Measurements from ENCODE around the gene CHRND. TPM values are rescaled to one million over a fixed set of nuclear protein-coding genes. Genes with fewer than 3 reads are reported as not detected.

The CHRND gene
- total RNA-seq, 1 donor = not detected

- H3K4me3 ChIP-seq (ENCODE audit: low read depth, low read length) = no peak overlapping the region
- no peak for TF ChIP-seq CTCF (IDR thresholded peaks at IDR 0.05; ENCODE audit: insufficient read depth, low read depth, low read length)
- DNase-seq (ENCODE audit: low read depth) = no peak
These were observed 16.9 kb downstream of the CHRND start for GRCh38 chr2:232542715-232543467.

GRCh38 chr2:232543491-232543890 is 17.5 kb downstream of the CHRND start:
- no peak for DNase-seq (ENCODE audit: low read depth)
- no peak for TF ChIP-seq CTCF (IDR thresholded peaks at IDR 0.05; ENCODE audit: insufficient read depth, low read depth, low read length)
- H3K4me3 ChIP-seq (ENCODE audit: low read depth, low read length) = no peak overlapping the region

- no peak for DNase-seq (ENCODE audit: low read depth)
- TF ChIP-seq CTCF (IDR thresholded peaks at IDR 0.05; ENCODE audit: insufficient read depth, low read depth, low read length) = no peak
- H3K4me3 ChIP-seq (ENCODE audit: low read depth, low read length) = no peak overlapping the region
These were observed 18.1 kb downstream of the CHRND start for GRCh38 chr2:232543928-232544631.

- no peak overlapping the region for H3K4me3 ChIP-seq (ENCODE audit: low read depth, low read length)
- no peak for TF ChIP-seq CTCF (IDR thresholded peaks at IDR 0.05; ENCODE audit: insufficient read depth, low read depth, low read length)
- no peak for DNase-seq (ENCODE audit: low read depth)
These were observed 18.7 kb downstream of the CHRND start for GRCh38 chr2:232544674-232545073.

GRCh38 chr2:232545511-232546375 is 19.8 kb downstream of the CHRND start:
- TF ChIP-seq CTCF (IDR thresholded peaks at IDR 0.05; ENCODE audit: insufficient read depth, low read depth, low read length) = no peak
- no peak for DNase-seq (ENCODE audit: low read depth)
- no peak overlapping the region for H3K4me3 ChIP-seq (ENCODE audit: low read depth, low read length)

GRCh38 chr2:232547991-232548390 is 22.0 kb downstream of the CHRND start:
- no peak for TF ChIP-seq CTCF (IDR thresholded peaks at IDR 0.05; ENCODE audit: insufficient read depth, low read depth, low read length)
- H3K4me3 ChIP-seq (ENCODE audit: low read depth, low read length) = no peak overlapping the region
- DNase-seq (ENCODE audit: low read depth) = no peak

Data from fibroblast of villous mesenchyme (primary cell).